A673 (cell line): ENCODE data around the gene VSIR.

Experiments used
- CTCF ChIP-seq: fragments of 300-800, 200-600 bp; sonication (generic); conservative IDR thresholded peaks from 2 replicates; pipeline ENCODE4 v1.5.1; 2017; ENCODE audit warnings: low read depth, mild to moderate bottlenecking, antibody characterized with exemption, low read length, moderate library complexity, mixed read lengths
- EZH2 ChIP-seq: fragments of 200-600 bp; sonication (generic); IDR thresholded peaks from 2 replicates; pipeline ENCODE4 v1.6.1; 2017; ENCODE audit warnings: borderline replicate concordance, low read depth, mild to moderate bottlenecking, mixed read lengths, antibody characterized with exemption, low read length; ENCODE audit not compliant: poor library complexity, severe bottlenecking

- TF ChIP-seq EZH2 (no peak), CTCF (no peak)
These were observed 32.7 kb upstream of the VSIR start for GRCh38 chr10:71805776-71806703.
